ENCODE data around the gene CCDC74A.

CCDC74A gene

GRCh38 chr2:131580187-131580586 is 52.5 kb downstream of the CCDC74A start:
- no peak for DNase-seq (ENCODE audit: low read depth)
- no peak overlapping the region for H3K4me3 ChIP-seq (ENCODE audit: control insufficient read depth, low read depth, low read length)
- no peak for TF ChIP-seq CTCF (IDR thresholded peaks at IDR 0.05; ENCODE audit: control insufficient read depth, insufficient read depth, low read depth, low read length, missing control alignments)
